ENCODE measurements around the gene F2RL2. TPM values are rescaled to one million over a fixed set of nuclear protein-coding genes. Genes with fewer than 3 reads are reported as not detected.

F2RL2 gene
- total RNA-seq, 6 experiments from 2014 or later = 40.8 to 87.2 (median 54.3) TPM

DNA sequence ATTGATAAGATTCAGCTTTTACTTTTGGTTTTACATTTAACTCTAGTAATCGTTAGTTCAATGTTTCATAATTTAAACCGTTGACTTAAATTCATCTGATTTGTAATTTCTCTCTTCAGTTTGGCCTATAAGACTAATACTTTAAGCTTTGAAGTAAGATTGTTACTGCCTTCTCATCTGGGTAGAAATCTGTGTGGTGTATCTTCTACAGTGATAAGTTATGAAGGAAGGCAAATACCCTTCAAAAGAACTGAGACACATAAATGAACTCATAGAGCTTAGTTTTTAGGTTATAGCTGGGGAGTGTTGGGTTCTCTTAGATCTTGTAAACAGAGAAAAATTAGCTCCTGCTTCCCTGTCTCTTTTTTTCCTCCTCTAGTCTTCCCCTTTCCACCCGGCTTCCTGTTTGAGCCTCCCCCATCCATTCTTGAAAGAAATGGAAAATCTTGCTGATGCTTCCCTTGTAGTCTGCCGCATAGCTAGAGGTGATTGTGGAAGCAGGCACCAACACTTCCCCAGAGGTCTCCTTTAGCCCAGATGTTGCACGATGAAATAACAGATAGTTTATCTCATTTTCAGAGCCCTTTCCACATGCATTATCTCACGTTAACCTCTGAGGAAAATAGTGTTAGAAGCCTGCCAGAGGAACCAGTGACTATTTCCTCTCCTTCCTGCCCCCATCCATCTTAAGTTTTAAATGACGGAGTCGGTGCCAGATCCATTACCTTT, 2.0 kb upstream of the F2RL2 start:
- Mint-ChIP-seq H3K4me1 (ENCODE audit: low read depth) (peaks cover 35% of the 10 kb centered on the region), H3K4me3 (no peak overlapping the region), H3K36me3 (ENCODE audit: low read depth) (peaks cover 18% of the 10 kb centered on the region), H3K27me3 (ENCODE audit: insufficient read depth) (no peaks in the 10 kb centered on the region; the same call in none of the 2 replicates), H3K9me3 (no peaks in the 10 kb centered on the region), H3K27ac (no peak overlapping the region)
- TF ChIP-seq, protein P1, sequence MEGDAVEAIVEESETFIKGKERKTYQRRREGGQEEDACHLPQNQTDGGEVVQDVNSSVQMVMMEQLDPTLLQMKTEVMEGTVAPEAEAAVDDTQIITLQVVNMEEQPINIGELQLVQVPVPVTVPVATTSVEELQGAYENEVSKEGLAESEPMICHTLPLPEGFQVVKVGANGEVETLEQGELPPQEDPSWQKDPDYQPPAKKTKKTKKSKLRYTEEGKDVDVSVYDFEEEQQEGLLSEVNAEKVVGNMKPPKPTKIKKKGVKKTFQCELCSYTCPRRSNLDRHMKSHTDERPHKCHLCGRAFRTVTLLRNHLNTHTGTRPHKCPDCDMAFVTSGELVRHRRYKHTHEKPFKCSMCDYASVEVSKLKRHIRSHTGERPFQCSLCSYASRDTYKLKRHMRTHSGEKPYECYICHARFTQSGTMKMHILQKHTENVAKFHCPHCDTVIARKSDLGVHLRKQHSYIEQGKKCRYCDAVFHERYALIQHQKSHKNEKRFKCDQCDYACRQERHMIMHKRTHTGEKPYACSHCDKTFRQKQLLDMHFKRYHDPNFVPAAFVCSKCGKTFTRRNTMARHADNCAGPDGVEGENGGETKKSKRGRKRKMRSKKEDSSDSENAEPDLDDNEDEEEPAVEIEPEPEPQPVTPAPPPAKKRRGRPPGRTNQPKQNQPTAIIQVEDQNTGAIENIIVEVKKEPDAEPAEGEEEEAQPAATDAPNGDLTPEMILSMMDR (IDR thresholded peaks at IDR 0.05) = no peak
- no peak for DNase-seq

GRCh38 chr5:76622076-76622475, 1.1 kb downstream of the F2RL2 start:
- Mint-ChIP-seq H3K4me1 (ENCODE audit: low read depth) (peaks cover 66% of the 10 kb centered on the region), H3K27me3 (ENCODE audit: insufficient read depth) (peaks cover 2% of the 10 kb centered on the region), H3K27ac (peak overlapping the region; percentile 92)

DNA sequence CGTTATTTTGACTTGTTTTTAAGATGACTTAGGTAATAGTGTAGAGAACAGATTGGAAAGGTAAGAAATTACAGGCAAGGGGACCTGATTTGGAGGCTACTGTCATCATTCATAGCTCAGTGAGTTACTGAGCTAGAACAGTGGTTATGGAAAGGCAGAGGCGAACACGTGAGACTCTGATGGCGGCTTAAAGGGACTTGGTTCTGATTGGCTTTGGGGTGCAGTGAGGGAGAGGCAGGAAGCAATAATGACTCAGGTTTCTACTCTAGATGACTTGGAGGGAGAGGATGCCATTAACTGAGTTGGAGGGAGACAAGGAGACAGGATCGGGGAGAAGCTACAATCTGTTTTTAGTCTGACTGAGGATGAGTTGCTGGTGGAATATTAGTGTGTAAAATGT, 3.0 kb downstream of the F2RL2 start:
- peak overlapping the region; percentile 66 for H3K27ac Mint-ChIP-seq
- peaks cover 85% of the 10 kb centered on the region for H3K4me1 Mint-ChIP-seq (ENCODE audit: low read depth)
- H3K9me3 Mint-ChIP-seq = no peaks in the 10 kb centered on the region
- H3K36me3 Mint-ChIP-seq (ENCODE audit: low read depth) = peaks cover 56% of the 10 kb centered on the region
- TF ChIP-seq, protein P1 (IDR thresholded peaks at IDR 0.05) = no peak
- no peak for DNase-seq
- peak overlapping the region; percentile 74 for H3K4me3 Mint-ChIP-seq
- H3K27me3 Mint-ChIP-seq (ENCODE audit: insufficient read depth) = peaks cover 2% of the 10 kb centered on the region

More at GRCh38 chr5:76622076-76622475, 1.1 kb downstream of the F2RL2 start:
- Mint-ChIP-seq H3K9me3 (no peaks in the 10 kb centered on the region), H3K36me3 (ENCODE audit: low read depth) (peaks cover 40% of the 10 kb centered on the region), H3K4me3 (peak overlapping the region; percentile 91)
- TF ChIP-seq, protein P1 (IDR thresholded peaks at IDR 0.05) = no peak
- no peak for DNase-seq

GRCh38 chr5:76617675-76618074, 5.5 kb downstream of the F2RL2 start:
- Mint-ChIP-seq H3K36me3 (ENCODE audit: low read depth) (peaks cover 62% of the 10 kb centered on the region), H3K27ac (peak overlapping the region; percentile 93), H3K9me3 (no peaks in the 10 kb centered on the region), H3K27me3 (ENCODE audit: insufficient read depth) (peaks cover 2% of the 10 kb centered on the region), H3K4me1 (ENCODE audit: low read depth) (peaks cover 87% of the 10 kb centered on the region), H3K4me3 (peak overlapping the region; percentile 76)
- DNase-seq = peak; percentile 87
- TF ChIP-seq, protein P1 (IDR thresholded peaks at IDR 0.05) = no peak

DNA sequence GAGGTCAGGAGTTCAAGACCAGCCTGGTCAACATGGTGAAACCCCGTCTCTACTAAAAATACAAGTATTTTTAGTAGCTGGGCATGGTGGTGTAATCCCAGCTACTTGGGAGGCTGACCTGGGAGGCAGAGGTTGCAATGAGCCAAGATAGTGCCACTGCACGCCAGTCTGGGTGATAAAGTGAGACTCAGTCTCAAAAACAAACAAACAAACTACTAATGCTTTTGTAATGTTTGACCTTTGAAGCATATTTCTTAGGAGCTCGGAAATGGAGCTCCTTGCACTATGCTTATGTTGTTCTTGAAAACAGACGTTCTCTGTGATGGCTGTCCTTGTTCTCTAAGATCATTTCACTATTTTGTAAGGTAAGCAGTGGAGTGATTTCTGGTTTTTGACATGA, 6.0 kb downstream of the F2RL2 start:
- peak overlapping the region; percentile 93 for H3K27ac Mint-ChIP-seq
- peaks cover 61% of the 10 kb centered on the region for H3K36me3 Mint-ChIP-seq (ENCODE audit: low read depth)
- peak overlapping the region; percentile 76 for H3K4me3 Mint-ChIP-seq
- no peaks in the 10 kb centered on the region for H3K9me3 Mint-ChIP-seq
- H3K27me3 Mint-ChIP-seq (ENCODE audit: insufficient read depth) = peaks cover 2% of the 10 kb centered on the region
- H3K4me1 Mint-ChIP-seq (ENCODE audit: low read depth) = peaks cover 83% of the 10 kb centered on the region
- TF ChIP-seq, protein P1 (IDR thresholded peaks at IDR 0.05) = no peak
- no peak for DNase-seq
